H1 (cell line): Measurements from ENCODE around the gene LDAH. TPM values are rescaled to one million over a fixed set of nuclear protein-coding genes. Genes with fewer than 3 reads are reported as not detected.

Source experiments
- EGR1 ChIP-seq: IDR thresholded peaks from 2 replicates; pipeline ENCODE4 v1.6.1; 2011; ENCODE audit warnings: low read depth, low read length, borderline replicate concordance
- KDM4A ChIP-seq: IDR thresholded peaks from one replicate; pipeline ENCODE4 v1.7.1; 2012; ENCODE audit warnings: low read depth, mild to moderate bottlenecking, moderate library complexity, low read length, inconsistent platforms; ENCODE audit not compliant: severe bottlenecking
- KDM5A ChIP-seq: fragments of 200-600 bp; IDR thresholded peaks from 2 replicates; pipeline ENCODE4 v1.7.1; 2012; ENCODE audit warnings: mild to moderate bottlenecking, low read length, inconsistent platforms, mixed read lengths
- POU5F1 ChIP-seq: IDR thresholded peaks from 2 replicates; pipeline ENCODE4 v1.6.1; 2011; ENCODE audit warnings: low read depth, mild to moderate bottlenecking, low read length, moderate library complexity
- RBBP5 ChIP-seq: IDR thresholded peaks from 2 replicates; pipeline ENCODE4 v1.7.1; 2012; ENCODE audit warnings: low read depth, mild to moderate bottlenecking, inconsistent platforms, low read length, moderate library complexity, borderline replicate concordance
- SRF ChIP-seq: IDR thresholded peaks from 2 replicates; pipeline ENCODE4 v1.6.1; 2011; ENCODE audit warnings: mild to moderate bottlenecking, low read depth, low read length, moderate library complexity
- polyA plus RNA-seq, 7 experiments: library from polyadenylated mRNA; depleted of rRNA in 3 of 7; stranded (reverse) in 5 of 7; unstranded in 2 of 7; fragments of >200 nt in 5 of 7; fragments of 200-250 nt in 2 of 7; gene quantifications; 1 replicate in 5 of 7; 2 replicates in 1 of 7; 4 replicates in 1 of 7; pipeline versions ENCODE4 v1.2.1 to v1.2.3, GENCODE V29; 2011 to 2013; ENCODE audit warnings: missing spikeins in 2 of 7, mixed read lengths in 2 of 7
- total RNA-seq: library from RNA; stranded (reverse); fragmentation: NEBNext Ultra II Directional; extraction: Animal tissue kit (Norgen Biotek cat#: 25700); gene quantifications from 2 replicates; pipeline ENCODE4 v1.2.1, GENCODE V29; 2021

LDAH gene
- total and polyA plus RNA-seq, 2 of the 8 experiments (the other 6 are each of a cell fraction or from before 2014, with no cell fraction given), result 10.9 to 26.3 TPM

GRCh38 chr2:20706786-20707185 is 116.1 kb downstream of the LDAH start (continued):
- TF ChIP-seq KDM5A (no peak), EGR1 (no peak), POU5F1 (no peak), KDM4A (no peak), SRF (no peak), RBBP5 (no peak)
